ENCODE data around the gene RIMS1. TPM values are rescaled to one million over a fixed set of nuclear protein-coding genes. Genes with fewer than 3 reads are reported as not detected.
A peak's percentile ranks its signal among the peaks of the same experiment; 100 is the strongest.

The RIMS1 gene
- polyA plus RNA-seq, 12 donors: 0.56 to 4.5 (median 1.1) TPM; not detected in 1

DNA sequence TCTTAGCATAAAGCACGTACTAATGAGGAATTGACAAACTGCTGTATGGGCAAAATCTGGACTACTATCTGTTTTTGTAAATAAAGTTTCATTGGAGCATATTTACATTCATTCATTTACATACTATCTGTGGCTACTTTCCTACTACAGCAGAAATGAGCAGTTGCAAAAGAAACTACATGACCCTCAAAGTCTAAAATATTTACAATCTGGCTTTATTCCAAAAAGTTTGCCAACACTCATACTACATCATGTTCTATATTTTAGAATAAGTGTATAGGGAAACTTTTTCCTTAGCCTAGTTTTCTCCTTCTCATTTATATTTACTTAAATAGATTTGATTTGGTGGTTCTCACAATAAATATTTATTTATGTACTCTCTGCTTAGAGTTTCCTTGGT is 208.2 kb downstream of the RIMS1 start:
- DNase-seq: no peak

GRCh38 chr6:72102561-72102960 is 216.2 kb downstream of the RIMS1 start:
- no peak for DNase-seq

GRCh38 chr6:72111611-72112010 is 225.3 kb downstream of the RIMS1 start:
- no peak for DNase-seq

GRCh38 chr6:72130327-72130726 is 244.0 kb downstream of the RIMS1 start:
- no peak for DNase-seq

DNA sequence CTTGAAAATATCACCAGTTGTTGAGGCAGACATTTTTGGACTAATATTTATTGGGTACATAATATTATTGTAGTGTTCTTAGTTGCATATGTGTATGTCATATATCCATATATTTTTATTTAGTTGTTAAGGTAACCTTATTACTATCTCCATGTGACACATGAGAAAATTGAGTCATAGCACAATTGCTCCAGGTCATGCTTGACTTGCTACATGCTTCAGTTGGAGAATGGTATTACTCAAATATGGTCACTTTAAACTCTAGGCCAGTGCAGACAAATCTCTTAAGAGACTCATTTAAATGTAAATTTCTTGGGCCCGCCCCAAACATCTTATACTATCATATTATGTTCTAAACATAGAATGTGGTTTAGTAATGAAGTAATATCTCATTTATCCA is 246.1 kb downstream of the RIMS1 start:
- no peak for DNase-seq

- DNase-seq: no peak
Observed at GRCh38 chr6:72132851-72133250, 246.5 kb downstream of the RIMS1 start.

DNA sequence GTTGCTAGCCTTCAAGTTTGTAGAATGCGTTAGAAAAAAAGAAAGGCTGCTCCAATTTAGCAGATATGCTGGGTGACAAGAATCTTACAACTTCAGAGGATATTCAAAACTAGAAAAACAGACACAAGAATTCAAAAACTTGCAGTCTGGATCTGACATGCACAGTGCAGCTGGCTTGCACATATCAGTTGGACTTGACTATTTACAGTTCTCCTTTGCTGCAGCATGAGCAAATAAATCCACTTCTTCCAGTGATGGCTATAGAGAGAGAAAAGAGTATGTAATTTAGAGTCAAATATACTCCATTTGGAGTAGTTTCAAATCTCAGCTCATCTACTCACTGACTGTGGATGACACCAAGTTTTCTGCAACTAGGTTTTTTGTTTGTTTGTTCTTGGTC is 247.0 kb downstream of the RIMS1 start:
- peak; percentile 2 for DNase-seq

DNA sequence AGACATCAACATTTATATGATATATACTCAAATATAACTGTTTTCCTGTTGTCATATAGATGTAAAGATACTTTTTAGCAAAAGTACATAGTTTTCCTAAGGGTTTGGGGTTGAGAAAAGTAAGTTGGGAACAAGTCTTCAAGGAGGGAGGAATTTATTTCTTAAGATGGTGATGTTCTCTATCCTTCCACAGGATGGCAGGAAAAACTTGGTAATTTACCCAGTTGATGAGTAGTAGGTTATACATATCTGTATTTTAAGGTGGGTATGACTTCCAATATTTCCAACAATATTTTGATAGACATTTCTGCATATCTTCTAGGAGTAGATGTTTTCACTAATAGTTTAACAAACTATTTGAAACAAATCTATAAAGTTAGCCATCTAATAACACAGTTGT is 254.4 kb downstream of the RIMS1 start:
- DNase-seq: no peak

- no peak for DNase-seq
Observed at GRCh38 chr6:72149715-72150114, 263.4 kb downstream of the RIMS1 start.

DNA sequence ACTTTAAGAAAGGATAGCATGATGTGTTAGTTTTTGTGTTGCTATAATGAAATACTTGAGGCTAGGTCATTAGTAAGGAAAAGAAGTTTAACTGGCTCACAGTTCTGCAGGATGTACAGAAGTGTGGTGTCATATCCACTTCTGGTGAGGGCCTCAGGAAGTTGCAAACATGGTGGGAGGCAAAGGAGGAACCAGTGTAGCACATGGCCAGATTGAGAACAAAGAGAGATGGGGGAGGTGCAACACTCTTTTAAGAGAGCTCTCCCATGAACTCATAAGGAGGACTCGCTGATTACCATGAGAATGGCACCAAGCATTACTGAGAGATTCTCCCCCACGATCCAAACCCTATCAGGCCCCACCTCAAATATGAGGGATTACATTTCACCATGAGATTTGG is 265.4 kb downstream of the RIMS1 start:
- DNase-seq: no peak

DNA sequence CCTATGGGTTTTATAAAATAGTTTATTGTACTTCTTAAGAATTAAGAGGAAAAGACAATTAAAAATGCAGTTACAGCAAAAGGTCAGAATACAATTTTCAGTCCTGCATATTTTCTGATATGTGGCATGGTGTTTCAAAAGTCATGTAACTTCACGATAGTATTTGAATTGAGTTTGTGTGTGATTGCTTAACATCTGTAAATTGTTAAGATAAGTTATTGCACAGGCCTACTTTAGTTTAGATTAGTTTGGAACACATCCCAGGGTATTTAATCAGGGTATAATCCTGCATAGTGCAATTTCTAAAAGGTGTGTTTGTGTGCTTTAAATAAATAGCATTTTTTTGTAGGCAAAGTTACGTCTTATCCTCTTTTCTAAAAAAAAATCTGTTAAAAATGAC is 289.6 kb downstream of the RIMS1 start:
- no peak for DNase-seq

DNA sequence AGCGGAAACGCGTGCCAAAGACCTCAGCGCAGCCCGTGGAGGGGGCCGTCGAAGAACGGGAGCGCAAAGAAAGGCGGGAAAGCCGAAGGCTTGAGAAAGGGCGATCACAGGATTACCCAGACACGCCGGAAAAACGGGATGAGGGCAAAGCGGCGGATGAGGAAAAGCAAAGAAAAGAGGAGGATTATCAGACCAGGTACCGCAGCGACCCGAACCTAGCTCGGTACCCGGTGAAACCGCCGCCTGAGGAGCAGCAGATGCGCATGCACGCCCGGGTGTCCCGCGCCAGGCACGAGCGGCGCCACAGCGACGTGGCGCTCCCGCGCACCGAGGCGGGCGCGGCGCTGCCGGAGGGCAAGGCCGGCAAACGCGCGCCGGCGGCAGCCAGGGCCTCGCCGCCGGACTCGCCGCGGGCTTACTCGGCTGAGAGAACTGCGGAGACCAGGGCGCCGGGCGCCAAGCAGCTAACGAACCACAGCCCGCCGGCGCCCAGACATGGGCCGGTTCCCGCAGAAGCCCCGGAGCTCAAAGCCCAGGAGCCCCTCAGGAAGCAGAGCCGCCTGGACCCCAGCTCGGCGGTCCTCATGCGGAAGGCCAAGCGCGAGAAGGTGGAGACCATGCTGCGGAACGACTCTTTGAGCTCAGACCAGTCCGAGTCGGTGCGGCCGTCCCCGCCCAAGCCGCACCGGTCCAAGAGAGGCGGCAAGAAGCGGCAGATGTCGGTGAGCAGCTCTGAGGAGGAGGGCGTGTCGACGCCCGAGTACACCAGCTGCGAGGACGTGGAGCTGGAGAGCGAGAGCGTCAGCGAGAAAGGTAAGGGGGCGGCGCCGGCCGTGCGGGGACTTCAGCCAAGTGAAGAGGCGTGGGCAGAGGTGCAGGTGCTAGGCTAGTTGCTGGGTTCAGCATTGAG is 296.2 kb downstream of the RIMS1 start:
- peak; percentile 33 for DNase-seq

DNA sequence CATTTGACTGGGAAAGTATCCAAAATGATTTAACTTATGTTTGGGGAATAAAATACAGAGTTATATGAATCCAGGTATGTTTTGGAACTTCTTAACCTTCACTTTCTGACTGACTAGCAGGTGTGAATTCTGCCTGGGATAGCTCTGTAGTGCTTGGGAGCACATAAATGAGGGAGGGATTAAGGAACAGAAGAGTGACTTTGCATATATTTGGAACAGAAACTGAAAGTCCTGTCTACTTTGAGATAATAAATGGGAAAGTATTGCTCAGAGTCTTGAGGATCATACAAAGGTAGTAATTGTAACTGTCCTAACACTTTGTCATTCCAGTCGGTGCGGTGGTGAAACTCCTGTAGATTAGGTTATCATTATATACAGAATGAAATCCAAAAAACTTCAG is 317.6 kb downstream of the RIMS1 start:
- DNase-seq: no peak

DNA sequence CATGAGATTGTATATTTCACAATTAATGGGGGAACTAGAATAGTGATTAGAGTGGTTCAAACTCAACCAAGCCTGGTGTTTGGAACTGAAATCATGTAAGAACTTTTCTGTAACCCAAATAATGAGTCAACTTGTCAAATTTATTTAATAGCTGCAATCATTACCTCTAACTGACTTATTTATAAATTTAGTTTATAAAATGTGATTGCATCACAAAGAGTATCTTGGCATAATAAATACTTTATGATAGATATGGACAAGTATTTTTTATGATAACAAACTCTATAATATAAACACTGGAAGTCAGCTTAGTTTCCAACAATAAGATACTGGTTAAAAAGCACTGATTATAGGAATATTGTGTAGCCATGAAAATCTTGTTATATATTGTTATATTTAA is 319.1 kb downstream of the RIMS1 start:
- DNase-seq: no peak

DNA sequence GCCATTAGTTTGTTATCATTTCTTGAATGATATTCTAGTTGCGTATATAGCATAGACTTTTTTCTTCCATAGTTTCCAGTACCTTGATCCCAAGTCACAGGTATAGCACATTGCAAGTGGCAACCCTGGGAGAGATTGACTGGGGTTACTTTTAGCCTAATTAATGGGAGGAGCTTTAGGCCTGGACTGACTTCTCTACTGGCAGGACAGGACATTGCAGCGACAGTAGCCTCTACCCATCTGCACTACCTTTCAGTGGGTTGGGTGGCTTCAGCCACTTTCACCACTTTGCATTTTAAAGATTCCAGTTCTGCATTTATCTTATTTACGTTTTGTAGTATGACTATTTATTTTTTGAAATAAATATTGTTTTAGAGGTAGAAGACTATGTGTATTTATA is 320.3 kb downstream of the RIMS1 start:
- DNase-seq: no peak

GRCh38 chr6:72212686-72213085 is 326.3 kb downstream of the RIMS1 start:
- no peak for DNase-seq

DNA sequence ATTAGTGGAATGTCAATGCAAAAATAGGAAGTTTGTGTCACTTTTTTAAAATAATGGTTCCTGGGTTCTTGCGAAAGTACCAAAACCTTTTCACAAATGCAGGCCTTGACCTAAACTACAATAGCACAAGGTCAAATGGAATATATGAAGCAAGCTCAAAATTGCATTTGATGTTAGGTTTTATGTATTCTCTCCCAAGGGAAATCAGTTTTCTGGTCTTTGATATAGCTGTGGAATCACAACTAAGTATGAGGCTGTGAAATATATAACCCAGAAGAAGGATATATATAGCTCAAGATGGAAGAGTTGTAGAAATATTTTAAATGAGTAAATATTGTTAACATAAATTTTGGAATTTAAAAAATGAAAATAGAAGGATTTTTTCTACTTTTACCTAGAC is 327.3 kb downstream of the RIMS1 start:
- DNase-seq: no peak

DNA sequence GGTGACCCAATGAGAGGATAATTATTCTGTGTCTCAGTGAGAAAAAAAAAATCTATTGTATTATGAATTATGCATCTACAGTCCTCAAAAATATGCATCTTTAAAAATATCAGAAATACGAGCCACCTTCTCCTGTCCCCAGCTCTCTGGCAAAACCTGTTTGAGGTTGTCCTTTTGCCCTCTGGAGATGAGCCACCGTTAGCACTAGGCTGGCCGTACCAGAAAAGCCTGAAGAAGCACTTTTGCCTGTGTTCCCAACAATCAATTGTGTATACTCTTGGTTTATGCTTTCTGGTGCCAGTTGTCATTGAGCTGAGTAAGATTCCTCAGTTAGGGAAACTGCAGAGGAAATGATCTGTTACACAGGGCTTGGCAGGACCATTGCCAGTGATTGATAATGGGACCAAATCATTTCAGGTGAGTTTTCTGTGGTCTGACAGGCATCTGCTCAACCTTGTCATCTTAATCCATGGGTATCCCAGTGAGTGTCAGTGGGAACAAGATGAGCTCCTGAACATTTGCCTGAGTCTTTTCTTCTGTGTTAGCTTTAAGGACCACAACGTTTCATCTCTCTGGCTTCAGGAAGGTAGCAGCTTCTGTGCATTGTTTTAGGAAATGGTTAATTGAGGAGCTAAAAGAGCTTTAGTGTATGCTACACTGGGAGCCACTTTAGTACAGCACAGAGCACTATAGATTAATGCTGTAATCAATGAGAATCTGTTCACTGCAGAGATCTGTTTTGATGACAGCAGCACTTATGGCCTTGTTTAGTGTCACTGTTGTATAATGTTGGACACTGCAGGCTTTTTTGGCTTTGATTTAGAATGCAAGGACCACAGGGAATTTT is 330.1 kb downstream of the RIMS1 start:
- no peak for DNase-seq

DNA sequence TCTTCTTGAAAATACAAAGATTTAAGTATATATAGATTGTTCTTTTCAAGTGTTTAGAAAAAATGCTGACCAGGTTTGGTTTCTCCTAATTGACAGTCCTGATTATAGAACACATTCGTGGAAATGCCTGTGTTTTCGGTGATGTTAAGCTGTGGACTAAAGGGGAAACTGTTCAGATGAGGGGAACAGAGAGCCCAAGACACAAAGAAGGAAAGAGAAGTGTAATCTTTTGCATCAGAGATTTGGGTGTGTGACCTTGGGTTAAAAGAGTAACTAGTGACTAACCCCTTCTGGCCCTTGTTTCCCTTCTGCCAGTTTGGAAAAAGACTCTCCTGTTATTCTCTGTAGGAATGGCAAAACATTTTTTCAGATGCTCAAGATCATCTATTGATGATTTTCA is 331.3 kb downstream of the RIMS1 start:
- DNase-seq: no peak

GRCh38 chr6:72218125-72218524 is 331.8 kb downstream of the RIMS1 start:
- no peak for DNase-seq

GRCh38 chr6:72219536-72219935 is 333.2 kb downstream of the RIMS1 start:
- no peak for DNase-seq

- no peak for DNase-seq
Observed at GRCh38 chr6:72238021-72238420, 351.7 kb downstream of the RIMS1 start.

DNA sequence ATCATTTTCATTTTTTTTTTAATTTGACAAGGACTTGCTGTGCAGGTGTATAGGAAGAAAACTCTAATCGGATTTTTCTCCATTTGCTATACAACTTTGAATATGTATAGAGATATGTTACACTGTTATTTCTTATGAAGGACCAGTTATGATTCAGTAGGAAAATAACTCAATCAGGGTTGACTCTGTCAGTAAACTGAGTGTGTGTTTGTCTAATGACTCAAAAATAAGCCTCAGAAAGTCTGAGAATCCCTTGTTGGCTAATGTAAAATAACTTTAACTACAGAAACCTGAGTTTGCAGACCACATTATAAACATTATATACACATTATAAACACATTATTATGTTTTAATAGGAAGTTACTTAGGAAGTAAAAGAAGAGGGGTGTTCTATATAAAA is 352.6 kb downstream of the RIMS1 start:
- no peak for DNase-seq

Measured in muscle of arm (tissue), 12 donors.